NCI-H1436 treated with DMSO at 0.1 percent for 48 hours (cell line): ENCODE measurements around the gene HMGA1.
A peak's percentile ranks its signal among the peaks of the same experiment; 100 is the strongest.

Experiments used
- DNase-seq: peaks from one replicate; lab custom pipeline; 2025; lab: John Stamatoyannopoulos, UW

Gene HMGA1, protein sequence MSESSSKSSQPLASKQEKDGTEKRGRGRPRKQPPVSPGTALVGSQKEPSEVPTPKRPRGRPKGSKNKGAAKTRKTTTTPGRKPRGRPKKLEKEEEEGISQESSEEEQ

GRCh38 chr6:34236443-34237315 lies at the start of gene HMGA1:
HMGA1 (plus strand) TSS chr6:34236873; CDS start chr6:34240781, 3,908 bp downstream.
- DNase-seq, result peak; percentile 47

DNA sequence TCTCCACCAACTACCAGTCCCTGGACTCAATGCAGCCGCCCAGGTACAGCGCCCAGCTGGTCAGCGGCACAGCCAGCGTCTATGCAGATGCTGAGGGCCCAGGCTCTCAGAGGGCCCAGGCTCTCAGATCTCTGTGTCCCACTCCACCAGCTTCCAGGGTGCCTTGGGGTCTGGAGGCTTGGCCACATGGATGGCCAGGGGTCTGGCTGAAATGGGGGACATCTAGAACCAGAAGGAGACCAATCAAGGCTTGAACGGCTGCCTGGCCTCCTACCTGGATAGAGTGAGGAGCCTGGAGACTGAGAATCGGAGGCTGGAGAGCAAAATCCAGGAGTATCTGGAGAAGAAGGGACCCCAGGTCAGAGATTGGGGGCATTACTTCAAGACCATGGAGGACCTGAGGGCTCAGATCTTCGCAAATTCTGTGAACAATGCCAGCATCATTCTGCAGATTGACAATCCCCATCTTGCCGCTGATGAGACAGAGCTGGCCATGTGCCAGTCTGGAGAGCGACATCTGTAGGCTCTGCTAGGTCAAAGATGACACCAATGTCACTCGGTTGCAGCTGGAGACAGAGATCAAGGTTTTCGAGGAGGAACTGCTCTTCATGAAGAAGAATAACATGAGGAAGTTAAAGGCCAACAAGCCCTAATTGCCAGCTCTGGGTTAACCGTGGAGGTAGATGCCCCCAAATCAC lies 46.7 kb upstream of the HMGA1 start:
- no peak for DNase-seq

GRCh38 chr6:34190504-34191122 lies 46.1 kb upstream of the HMGA1 start:
- DNase-seq, result no peak

GRCh38 chr6:34194772-34195171 lies 41.9 kb upstream of the HMGA1 start:
- DNase-seq, result no peak

- DNase-seq, result no peak
These were observed 41.0 kb upstream of the HMGA1 start for GRCh38 chr6:34195726-34196115.

- no peak for DNase-seq
These were observed 40.4 kb upstream of the HMGA1 start for GRCh38 chr6:34196116-34196832.

DNA sequence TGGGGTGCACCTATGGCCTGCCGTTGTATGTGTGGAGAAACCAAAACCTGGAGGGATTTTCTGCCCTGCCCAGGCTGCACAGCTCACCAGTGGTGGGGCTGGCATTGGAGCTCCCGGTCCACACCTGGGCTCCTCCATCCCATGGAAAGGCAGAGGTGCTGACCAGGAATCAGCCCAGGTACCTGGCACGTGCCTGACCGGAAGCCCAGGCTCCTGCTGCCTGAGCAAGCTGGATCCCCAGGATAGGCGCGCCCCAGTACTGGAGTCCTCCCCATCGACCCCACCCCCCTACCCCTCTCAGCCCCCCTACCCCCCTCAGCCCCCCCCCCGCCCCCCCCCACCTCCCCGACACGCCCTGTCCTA lies 39.9 kb upstream of the HMGA1 start:
- DNase-seq, result no peak

DNA sequence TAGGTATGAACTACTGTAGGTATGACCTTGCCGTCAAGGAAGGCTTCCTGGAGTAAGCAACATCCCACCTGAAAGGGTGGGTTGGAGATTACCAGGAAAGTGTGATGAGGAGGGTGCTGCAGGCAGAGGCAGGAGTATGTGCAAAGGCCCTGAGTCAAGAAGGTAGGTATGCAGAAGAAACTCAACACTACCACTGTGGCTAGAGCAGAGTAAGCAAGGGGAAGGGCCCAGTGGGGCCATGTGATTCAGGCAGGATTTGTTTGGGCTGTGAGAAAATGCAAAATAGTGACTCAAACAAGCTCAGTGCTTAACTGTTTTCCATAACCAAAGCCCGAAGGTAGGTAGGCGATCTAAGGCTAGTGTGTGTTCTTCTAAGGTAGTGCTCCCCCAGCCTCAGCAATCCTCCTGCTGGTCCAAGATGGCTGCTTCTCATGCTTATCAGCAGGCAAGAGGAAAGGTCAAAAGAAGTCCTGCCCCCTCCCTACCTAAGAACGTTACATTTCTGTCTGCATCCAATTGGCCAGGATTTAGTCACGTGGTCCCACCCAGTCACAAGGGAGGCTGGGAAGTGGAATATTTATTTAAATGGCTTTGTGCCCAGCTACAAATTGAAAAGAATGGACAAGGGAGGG lies 36.2 kb upstream of the HMGA1 start:
- DNase-seq, result no peak

- no peak for DNase-seq
These were observed 35.1 kb upstream of the HMGA1 start for GRCh38 chr6:34201455-34202107.

DNA sequence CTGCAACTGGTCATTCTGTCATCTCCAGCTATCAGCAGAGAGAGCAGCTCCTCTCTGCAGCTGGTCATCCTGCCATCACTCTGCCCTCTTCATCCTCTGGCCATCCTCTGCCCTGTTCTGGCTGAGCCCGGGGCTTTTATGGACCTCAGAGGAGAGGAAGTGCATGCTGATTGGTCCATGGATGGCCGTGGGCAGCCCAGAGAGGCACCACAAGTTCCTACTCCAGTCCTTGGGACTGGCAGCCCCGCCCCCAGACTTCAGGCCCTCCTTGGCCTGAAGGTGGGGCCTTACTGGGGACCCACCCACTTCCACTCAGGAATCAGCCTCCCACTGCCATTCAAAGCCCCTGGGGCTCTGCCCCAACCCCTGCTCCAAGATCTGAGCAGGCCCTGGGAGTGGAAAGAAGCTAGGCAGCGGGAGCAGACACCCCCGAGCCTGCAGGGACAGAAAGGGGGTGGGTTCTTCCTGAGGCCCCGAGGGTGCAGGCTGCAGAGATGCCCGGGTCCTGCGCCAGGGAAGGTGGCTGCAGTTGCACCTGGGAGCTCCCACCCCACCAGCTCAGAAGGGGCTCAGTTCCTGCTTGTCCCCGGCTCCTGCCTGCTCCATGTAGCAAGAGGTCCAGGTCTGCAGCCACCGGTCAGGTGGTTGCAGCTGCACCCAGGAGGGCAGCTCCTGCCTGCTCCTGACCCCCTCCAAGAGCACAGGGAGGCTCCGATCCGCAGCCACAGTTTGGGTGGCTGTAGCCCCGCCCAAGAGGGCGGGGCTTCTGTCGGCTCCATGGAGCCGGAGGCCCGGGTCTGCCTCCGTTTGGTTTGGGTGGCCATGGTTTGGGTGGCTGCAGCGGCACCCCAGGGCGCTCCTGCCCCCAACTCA lies 34.1 kb upstream of the HMGA1 start:
- DNase-seq, result no peak

GRCh38 chr6:34204693-34205092 lies 32.0 kb upstream of the HMGA1 start:
- no peak for DNase-seq

DNA sequence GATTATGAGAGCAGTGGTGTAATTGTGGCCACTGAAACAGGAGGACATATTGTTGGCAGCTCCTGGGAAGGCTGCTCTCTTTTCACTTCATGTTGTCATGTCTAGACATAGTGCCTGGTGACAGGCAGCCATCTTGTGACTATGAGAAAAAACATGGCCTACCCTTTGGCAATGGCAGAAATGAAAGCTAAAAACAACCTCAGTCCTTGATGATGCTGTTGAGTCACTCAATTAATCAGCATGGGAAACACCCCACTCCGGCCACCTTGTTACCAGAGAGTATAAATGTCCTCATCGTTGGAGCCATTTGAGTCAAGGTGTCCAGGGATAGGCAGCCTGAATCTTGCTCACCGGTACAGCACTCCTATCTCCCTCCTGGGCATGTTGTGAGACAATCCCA lies 31.2 kb upstream of the HMGA1 start:
- DNase-seq, result no peak

GRCh38 chr6:34205916-34206315 lies 30.8 kb upstream of the HMGA1 start:
- no peak for DNase-seq

DNA sequence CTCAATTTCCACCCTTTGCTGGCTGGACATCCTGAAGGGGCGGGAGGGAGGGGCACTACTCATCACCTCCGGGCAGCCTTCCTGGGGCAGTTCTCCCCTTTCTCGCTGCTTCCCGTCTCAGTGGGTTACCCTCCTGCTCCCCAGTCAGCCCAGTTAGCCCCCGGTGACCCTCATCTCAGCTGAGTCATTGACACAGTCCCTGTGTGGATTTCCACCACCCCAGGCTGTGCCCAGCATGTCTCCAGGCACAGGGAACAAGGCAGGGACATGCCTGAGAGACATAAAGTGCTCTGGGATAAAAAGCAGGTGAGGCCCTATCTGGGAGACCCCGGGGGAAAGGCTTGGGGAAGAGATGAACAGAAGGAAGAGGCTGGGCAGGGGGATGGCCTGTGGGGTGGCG lies 29.9 kb upstream of the HMGA1 start:
- no peak for DNase-seq

- DNase-seq, result no peak
These were observed 28.8 kb upstream of the HMGA1 start for GRCh38 chr6:34207695-34208443.

GRCh38 chr6:34213772-34214171 lies 22.9 kb upstream of the HMGA1 start:
- no peak for DNase-seq

GRCh38 chr6:34218691-34219090 lies 18.0 kb upstream of the HMGA1 start:
- DNase-seq, result no peak

DNA sequence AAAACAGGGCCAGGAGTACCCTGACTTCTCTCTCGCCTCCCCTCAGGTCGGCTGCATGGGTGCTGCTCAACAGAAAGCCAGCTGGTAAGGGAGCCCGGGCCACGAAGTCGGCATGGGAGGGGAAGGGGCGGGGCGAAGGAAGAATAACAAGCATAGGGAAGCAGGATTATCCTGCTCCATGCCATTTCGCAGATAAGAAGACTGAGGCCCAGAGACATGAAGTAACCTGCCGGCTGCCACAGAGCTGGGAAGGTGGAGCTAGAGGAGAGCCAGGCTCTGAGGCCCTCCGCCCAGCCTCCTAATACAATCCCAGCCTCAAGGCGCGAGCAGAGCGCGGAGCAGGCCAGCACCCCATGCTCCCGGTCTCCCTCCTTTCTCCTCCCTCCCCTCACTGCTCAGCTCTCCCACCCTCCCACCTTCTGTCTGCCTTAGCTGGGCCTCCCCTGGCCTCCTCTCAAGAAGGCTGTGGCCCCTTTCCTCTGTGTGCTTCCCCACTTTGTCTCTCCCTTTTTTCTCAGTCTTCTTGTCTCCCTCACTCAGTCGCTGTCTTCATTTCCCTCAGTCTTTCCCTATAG lies 13.2 kb upstream of the HMGA1 start:
- DNase-seq, result no peak
